ENCODE data around the gene PROC. TPM values are rescaled to one million over a fixed set of nuclear protein-coding genes. Genes with fewer than 3 reads are reported as not detected.

The PROC gene
- total RNA-seq, 3 donors from 2014 or later, result not detected

DNA sequence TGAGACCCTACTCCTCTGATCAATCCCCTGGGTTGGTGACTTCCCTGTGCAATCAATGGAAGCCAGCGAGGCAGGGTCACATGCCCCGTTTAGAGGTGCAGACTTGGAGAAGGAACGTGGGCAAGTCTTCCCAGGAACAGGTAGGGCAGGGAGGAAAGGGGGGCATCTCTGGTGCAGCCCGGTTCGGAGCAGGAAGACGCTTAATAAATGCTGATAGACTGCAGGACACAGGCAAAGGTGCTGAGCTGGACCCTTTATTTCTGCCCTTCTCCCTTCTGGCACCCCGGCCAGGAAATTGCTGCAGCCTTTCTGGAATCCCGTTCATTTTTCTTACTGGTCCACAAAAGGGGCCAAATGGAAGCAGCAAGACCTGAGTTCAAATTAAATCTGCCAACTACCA lies 821 bp upstream of the PROC start:
- intact Hi-C loops (cut with DNase I; ENCODE audit: low total_unique reads), result no loop called here
- H3K27ac ChIP-seq, result no peak overlapping the region
- peaks cover 0 to 5% of the 10 kb centered on the region in 2 donors for H3K4me1 ChIP-seq
- H3K36me3 ChIP-seq, result no peaks in the 10 kb centered on the region
- peaks cover 4 to 6% of the 10 kb centered on the region in 2 donors for H3K27me3 ChIP-seq
- H3K4me3 ChIP-seq, result no peak overlapping the region
- TF ChIP-seq CTCF (IDR thresholded peaks at IDR 0.05), result no peak
- no peak for TF ChIP-seq POLR2A (IDR thresholded peaks at IDR 0.05)
- no peak for TF ChIP-seq POLR2AphosphoS5 (IDR thresholded peaks at IDR 0.05)
- H3K9me3 ChIP-seq, result no peaks in the 10 kb centered on the region
- no peak for DNase-seq (ENCODE audit: low spot score in 2 of 2)

- peaks cover 9 to 19% of the 10 kb centered on the region in 2 donors for H3K27me3 ChIP-seq
- no peak overlapping the region for H3K27ac ChIP-seq
- DNase-seq (ENCODE audit: low spot score in 2 of 2), result no peak
- peaks cover 0 to 5% of the 10 kb centered on the region in 2 donors for H3K4me1 ChIP-seq
- H3K9me3 ChIP-seq, result no peaks in the 10 kb centered on the region
- TF ChIP-seq POLR2AphosphoS5 (IDR thresholded peaks at IDR 0.05), result no peak
- TF ChIP-seq CTCF (IDR thresholded peaks at IDR 0.05), result no peak
- no peak for TF ChIP-seq POLR2A (IDR thresholded peaks at IDR 0.05)
- intact Hi-C loops (cut with DNase I; ENCODE audit: low total_unique reads), result no loop called here
- no peaks in the 10 kb centered on the region for H3K36me3 ChIP-seq
- no peak overlapping the region for H3K4me3 ChIP-seq
Measured at GRCh38 chr2:127419112-127419430, 844 bp downstream of the PROC start.

- no peak for TF ChIP-seq CTCF (IDR thresholded peaks at IDR 0.05)
- no peak for TF ChIP-seq POLR2AphosphoS5 (IDR thresholded peaks at IDR 0.05)
- TF ChIP-seq POLR2A (IDR thresholded peaks at IDR 0.05), result no peak
- H3K27ac ChIP-seq, result no peak overlapping the region
- H3K4me1 ChIP-seq, result peaks cover 0 to 5% of the 10 kb centered on the region in 2 donors
- no peaks in the 10 kb centered on the region for H3K9me3 ChIP-seq
- H3K36me3 ChIP-seq, result no peaks in the 10 kb centered on the region
- H3K27me3 ChIP-seq, result peaks cover 9 to 19% of the 10 kb centered on the region in 2 donors
- DNase-seq (ENCODE audit: low spot score in 2 of 2), result peak in 1 of 2 donors; percentile 1
- intact Hi-C loops (cut with DNase I; ENCODE audit: low total_unique reads), result no loop called here
- no peak overlapping the region for H3K4me3 ChIP-seq
Measured at GRCh38 chr2:127419448-127420038, 1.3 kb downstream of the PROC start.

DNA sequence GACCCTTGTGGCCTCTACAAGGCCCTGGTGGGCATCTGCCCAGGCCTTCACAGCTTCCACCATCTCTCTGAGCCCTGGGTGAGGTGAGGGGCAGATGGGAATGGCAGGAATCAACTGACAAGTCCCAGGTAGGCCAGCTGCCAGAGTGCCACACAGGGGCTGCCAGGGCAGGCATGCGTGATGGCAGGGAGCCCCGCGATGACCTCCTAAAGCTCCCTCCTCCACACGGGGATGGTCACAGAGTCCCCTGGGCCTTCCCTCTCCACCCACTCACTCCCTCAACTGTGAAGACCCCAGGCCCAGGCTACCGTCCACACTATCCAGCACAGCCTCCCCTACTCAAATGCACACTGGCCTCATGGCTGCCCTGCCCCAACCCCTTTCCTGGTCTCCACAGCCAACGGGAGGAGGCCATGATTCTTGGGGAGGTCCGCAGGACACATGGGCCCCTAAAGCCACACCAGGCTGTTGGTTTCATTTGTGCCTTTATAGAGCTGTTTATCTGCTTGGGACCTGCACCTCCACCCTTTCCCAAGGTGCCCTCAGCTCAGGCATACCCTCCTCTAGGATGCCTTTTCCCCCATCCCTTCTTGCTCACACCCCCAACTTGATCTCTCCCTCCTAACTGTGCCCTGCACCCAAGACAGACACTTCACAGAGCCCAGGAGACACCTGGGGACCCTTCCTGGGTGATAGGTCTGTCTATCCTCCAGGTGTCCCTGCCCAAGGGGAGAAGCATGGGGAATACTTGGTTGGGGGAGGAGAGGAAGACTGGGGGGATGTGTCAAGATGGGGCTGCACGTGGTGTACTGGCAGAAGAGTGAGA lies 2.0 kb downstream of the PROC start:
- Histone ChIP-seq H3K27ac (no peak overlapping the region), H3K9me3 (no peaks in the 10 kb centered on the region), H3K4me3 (no peak overlapping the region), H3K4me1 (peaks cover 0 to 5% of the 10 kb centered on the region in 2 donors), H3K36me3 (no peaks in the 10 kb centered on the region), H3K27me3 (peaks cover 9 to 19% of the 10 kb centered on the region in 2 donors)
- TF ChIP-seq CTCF (IDR thresholded peaks at IDR 0.05) (no peak), POLR2A (IDR thresholded peaks at IDR 0.05) (no peak), POLR2AphosphoS5 (IDR thresholded peaks at IDR 0.05) (no peak)
- peak in 1 of 2 donors; percentile 14 for DNase-seq (ENCODE audit: low spot score in 2 of 2)
- intact Hi-C loops (cut with DNase I; ENCODE audit: low total_unique reads), result no loop called here

GRCh38 chr2:127421116-127421800 lies 3.0 kb downstream of the PROC start:
- TF ChIP-seq CTCF (IDR thresholded peaks at IDR 0.05) (no peak), POLR2AphosphoS5 (IDR thresholded peaks at IDR 0.05) (no peak), POLR2A (IDR thresholded peaks at IDR 0.05) (no peak)
- Histone ChIP-seq H3K27me3 (peaks cover 9 to 19% of the 10 kb centered on the region in 2 donors), H3K9me3 (no peaks in the 10 kb centered on the region), H3K36me3 (no peaks in the 10 kb centered on the region), H3K4me3 (no peak overlapping the region), H3K4me1 (peaks cover 0 to 3% of the 10 kb centered on the region in 2 donors), H3K27ac (no peak overlapping the region)
- intact Hi-C loops (cut with DNase I; ENCODE audit: low total_unique reads), result no loop called here
- peak in 1 of 2 donors; percentile 13 for DNase-seq (ENCODE audit: low spot score in 2 of 2)
